Measurements from ENCODE around the gene DAND5. TPM values are rescaled to one million over a fixed set of nuclear protein-coding genes. Genes with fewer than 3 reads are reported as not detected.

Gene DAND5
- total RNA-seq, 1 donor from 2014 or later: not detected

- DNase-seq (ENCODE audit: low read depth) (no peak), FAIRE-seq (no peak)
- H3K27ac Mint-ChIP-seq (ENCODE audit: unreplicated experiment): no peak overlapping the region
- H3K27ac ChIP-seq (ENCODE audit: low read depth, low read length): peak overlapping the region; percentile 76
- peaks cover 3% of the 10 kb centered on the region for H3K9me3 Mint-ChIP-seq (ENCODE audit: unreplicated experiment)
- peak overlapping the region; percentile 70 for H3K4me3 ChIP-seq (ENCODE audit: insufficient read depth, low read depth, low read length)
- peaks cover 16% of the 10 kb centered on the region for H3K4me1 Mint-ChIP-seq (ENCODE audit: low read depth, unreplicated experiment)
- H3K79me2 ChIP-seq (ENCODE audit: insufficient read depth, low read length): peaks cover 86% of the 10 kb centered on the region
- H2AFZ ChIP-seq (ENCODE audit: low read depth, low read length): no peak overlapping the region
- peaks cover 89% of the 10 kb centered on the region for H3K27me3 Mint-ChIP-seq (ENCODE audit: low read depth, unreplicated experiment)
- no peaks in the 10 kb centered on the region for H3K9me3 ChIP-seq (ENCODE audit: insufficient read depth, low read depth, low read length)
- H4K20me1 ChIP-seq (ENCODE audit: insufficient read depth, low read length): peaks cover 27% of the 10 kb centered on the region
- H3K4me3 Mint-ChIP-seq (ENCODE audit: unreplicated experiment): peak overlapping the region; percentile 63
- peaks cover 74% of the 10 kb centered on the region for H3K4me1 ChIP-seq (ENCODE audit: insufficient read depth, low read length)
- TF ChIP-seq CTCF (IDR thresholded peaks at IDR 0.05; ENCODE audit: insufficient read depth, low read depth, low read length): no peak
- TF ChIP-seq EZH2 (IDR thresholded peaks at IDR 0.05; ENCODE audit: insufficient read depth, low read length): no peak
- H3K9ac ChIP-seq (ENCODE audit: low read length): peak overlapping the region; percentile 84
- H3K27me3 ChIP-seq (ENCODE audit: insufficient read depth, low read length): peaks cover 3% of the 10 kb centered on the region
- H3K36me3 Mint-ChIP-seq (ENCODE audit: low read depth, unreplicated experiment): no peaks in the 10 kb centered on the region
- no peaks in the 10 kb centered on the region for H3K36me3 ChIP-seq (ENCODE audit: insufficient read depth, low read length)
- H3K4me2 ChIP-seq (ENCODE audit: low read length): peak overlapping the region; percentile 89
Measured at GRCh38 chr19:13023656-13024055, 54.3 kb downstream of the DAND5 start.

Small RNA genes within 50 kb of the gene (microRNA-seq; reads per million reads assigned to microRNA genes)
- gene MIR5695 (not detected), gene MIR6515 (5.5 reads per million, percentile 23 among the genes with 10 or more reads in this experiment)

Other genes with a start within 250 kb of the DAND5 start
- 69.8 and 76.3 TPM in 2 replicates for gene TNPO2, start 245.6 kb upstream of the DAND5 start, total RNA-seq
- gene TRIR, start 234.9 kb upstream of the DAND5 start, total RNA-seq: 172 and 178 TPM in 2 replicates
- gene GET3, start 232.1 kb upstream of the DAND5 start, total RNA-seq: 63.0 and 66.8 TPM in 2 replicates
- not detected in 2 replicates for gene BEST2, start 217.8 kb upstream of the DAND5 start, total RNA-seq
- gene HOOK2, start 194.0 kb upstream of the DAND5 start, total RNA-seq: 21.7 and 25.9 TPM in 2 replicates
- gene JUNB, start 178.1 kb upstream of the DAND5 start, total RNA-seq: 101 and 126 TPM in 2 replicates
- gene PRDX2, start 167.8 kb upstream of the DAND5 start, total RNA-seq: 145 and 166 TPM in 2 replicates
- gene THSD8, start 167.5 kb upstream of the DAND5 start, total RNA-seq: 3.6 and 4.5 TPM in 2 replicates
- gene RNASEH2A, start 163.0 kb upstream of the DAND5 start, total RNA-seq: 5.4 and 10.5 TPM in 2 replicates
- not detected in 2 replicates for gene RTBDN, start 135.0 kb upstream of the DAND5 start, total RNA-seq
- 5.4 and 6.3 TPM in 2 replicates for gene MAST1, start 131.1 kb upstream of the DAND5 start, total RNA-seq
- gene DNASE2, start 88.1 kb upstream of the DAND5 start, total RNA-seq: 33.1 and 37.8 TPM in 2 replicates
- gene KLF1, start 82.4 kb upstream of the DAND5 start, total RNA-seq: 0.17 TPM in 1 of 2 replicates, not detected in the other
- gene GCDH, start 78.4 kb upstream of the DAND5 start, total RNA-seq: 15.5 and 17.5 TPM in 2 replicates
- 0.50 TPM in 1 of 2 replicates, not detected in the other for gene SYCE2, start 50.3 kb upstream of the DAND5 start, total RNA-seq
- 76.7 and 80.4 TPM in 2 replicates for gene FARSA, start 35.9 kb upstream of the DAND5 start, total RNA-seq
- 2,193 and 2,309 TPM in 2 replicates for gene CALR, start 31.0 kb upstream of the DAND5 start, total RNA-seq
- gene RAD23A, start 23.7 kb upstream of the DAND5 start, total RNA-seq: 40.6 and 48.5 TPM in 2 replicates
- gene GADD45GIP1, start 12.4 kb upstream of the DAND5 start, total RNA-seq: 34.0 and 35.5 TPM in 2 replicates
- gene NFIX, start 25.9 kb downstream of the DAND5 start, total RNA-seq: 8.4 and 9.6 TPM in 2 replicates
- gene LYL1, start 133.3 kb downstream of the DAND5 start, total RNA-seq: 0.27 TPM in 1 of 2 replicates, not detected in the other
- gene TRMT1, start 147.2 kb downstream of the DAND5 start, total RNA-seq: 43.0 and 43.3 TPM in 2 replicates
- gene NACC1, start 148.7 kb downstream of the DAND5 start, total RNA-seq: 96.4 and 104 TPM in 2 replicates
- 39.7 and 39.8 TPM in 2 replicates for gene STX10, start 180.8 kb downstream of the DAND5 start, total RNA-seq
- 58.7 and 71.3 TPM in 2 replicates for gene IER2, start 180.8 kb downstream of the DAND5 start, total RNA-seq

All from astrocyte (in vitro differentiated cells and primary cell).